DOHH2 (cell line): Measurements from ENCODE around the gene TECR.

Experiments
- CTCF ChIP-seq: fragments of 200-600 bp; sonication (generic); IDR thresholded peaks from one replicate; pipeline ENCODE4 v1.5.1; 2014; ENCODE audit warnings: antibody characterized with exemption, mild to moderate bottlenecking, low read depth, low read length; ENCODE audit not compliant: poor library complexity, severe bottlenecking
- EZH2phosphoT487 ChIP-seq: fragments of 200-600 bp; sonication (generic); IDR thresholded peaks from 2 replicates; pipeline ENCODE4 v1.6.1; 2017; ENCODE audit warnings: borderline replicate concordance, mild to moderate bottlenecking, antibody characterized with exemption, low read length, moderate library complexity, mixed read lengths

GRCh38 chr19:14494411-14494810 lies 35.0 kb upstream of the TECR start:
- TF ChIP-seq CTCF, result no peak
- no peak for TF ChIP-seq EZH2phosphoT487
